Amniotic epithelial cell (primary cell): ENCODE measurements around the gene FGL2.
A peak's percentile ranks its signal among the peaks of the same experiment; 100 is the strongest.
"Not testable (repeated sequence)": the region's sequence is repeated elsewhere in the genome, so short reads cannot be mapped to it uniquely, and the experiment has no call there.

Experiments used
- DNase-seq: peaks from one replicate; pipeline ENCODE4 v3.0.0-alpha.2; 2010; ENCODE audit warnings: low read depth

FGL2 gene, protein sequence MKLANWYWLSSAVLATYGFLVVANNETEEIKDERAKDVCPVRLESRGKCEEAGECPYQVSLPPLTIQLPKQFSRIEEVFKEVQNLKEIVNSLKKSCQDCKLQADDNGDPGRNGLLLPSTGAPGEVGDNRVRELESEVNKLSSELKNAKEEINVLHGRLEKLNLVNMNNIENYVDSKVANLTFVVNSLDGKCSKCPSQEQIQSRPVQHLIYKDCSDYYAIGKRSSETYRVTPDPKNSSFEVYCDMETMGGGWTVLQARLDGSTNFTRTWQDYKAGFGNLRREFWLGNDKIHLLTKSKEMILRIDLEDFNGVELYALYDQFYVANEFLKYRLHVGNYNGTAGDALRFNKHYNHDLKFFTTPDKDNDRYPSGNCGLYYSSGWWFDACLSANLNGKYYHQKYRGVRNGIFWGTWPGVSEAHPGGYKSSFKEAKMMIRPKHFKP

DNA sequence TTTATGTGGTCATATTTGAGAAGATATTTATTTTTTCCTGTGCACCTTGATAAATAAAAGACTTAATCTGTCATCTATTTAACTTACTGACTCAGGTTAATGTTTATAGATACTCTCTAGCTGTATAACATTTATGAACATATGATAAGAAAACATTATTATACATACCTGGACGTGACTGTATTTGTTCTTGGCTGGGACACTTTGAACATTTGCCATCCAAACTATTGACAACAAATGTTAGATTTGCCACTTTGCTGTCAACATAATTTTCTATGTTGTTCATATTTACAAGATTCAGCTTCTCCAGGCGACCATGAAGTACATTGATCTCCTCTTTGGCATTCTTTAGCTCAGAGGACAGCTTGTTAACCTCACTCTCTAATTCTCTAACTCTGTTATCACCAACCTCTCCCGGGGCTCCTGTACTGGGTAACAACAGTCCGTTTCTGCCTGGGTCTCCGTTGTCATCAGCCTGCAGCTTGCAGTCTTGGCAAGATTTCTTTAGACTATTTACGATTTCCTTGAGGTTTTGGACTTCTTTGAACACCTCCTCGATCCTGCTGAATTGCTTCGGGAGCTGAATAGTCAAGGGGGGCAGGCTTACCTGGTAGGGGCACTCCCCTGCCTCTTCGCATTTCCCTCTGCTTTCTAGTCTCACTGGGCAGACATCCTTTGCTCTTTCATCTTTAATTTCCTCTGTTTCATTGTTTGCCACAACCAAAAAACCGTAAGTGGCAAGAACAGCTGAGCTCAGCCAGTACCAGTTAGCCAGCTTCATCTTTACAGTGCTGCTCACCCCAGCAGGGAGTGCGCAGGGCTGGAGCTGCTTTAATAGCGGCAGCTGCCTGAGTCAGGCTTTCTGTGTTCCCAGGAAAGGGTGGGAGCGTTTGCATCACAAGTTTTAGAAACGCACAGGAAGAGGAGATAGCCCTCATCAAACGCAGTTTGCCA is at the start of gene FGL2:
FGL2 (minus strand) TSS at position 807 of the 954 bp plus-strand sequence; CDS start at position 781, 26 bp downstream.
- DNase-seq, result peak; percentile 10

DNA sequence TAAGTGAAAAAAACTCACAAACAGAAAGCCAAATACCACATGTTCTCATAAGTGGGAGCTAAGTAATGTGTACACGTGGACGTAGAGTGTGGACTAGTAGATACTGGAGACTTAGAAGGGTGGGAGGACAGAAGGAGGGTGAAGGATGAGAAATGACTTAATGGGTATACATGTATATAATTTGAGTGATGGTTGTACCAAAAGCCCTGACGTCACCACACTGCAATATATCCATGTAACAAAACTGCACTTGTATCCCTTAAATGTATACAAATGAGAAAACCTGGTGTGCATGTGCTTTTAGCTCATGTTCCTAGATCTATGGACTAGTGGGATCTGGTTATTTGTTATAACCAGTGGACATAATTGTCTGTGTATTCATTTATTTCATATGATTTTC is 48.5 kb upstream of the FGL2 start:
- DNase-seq, result no peak

DNA sequence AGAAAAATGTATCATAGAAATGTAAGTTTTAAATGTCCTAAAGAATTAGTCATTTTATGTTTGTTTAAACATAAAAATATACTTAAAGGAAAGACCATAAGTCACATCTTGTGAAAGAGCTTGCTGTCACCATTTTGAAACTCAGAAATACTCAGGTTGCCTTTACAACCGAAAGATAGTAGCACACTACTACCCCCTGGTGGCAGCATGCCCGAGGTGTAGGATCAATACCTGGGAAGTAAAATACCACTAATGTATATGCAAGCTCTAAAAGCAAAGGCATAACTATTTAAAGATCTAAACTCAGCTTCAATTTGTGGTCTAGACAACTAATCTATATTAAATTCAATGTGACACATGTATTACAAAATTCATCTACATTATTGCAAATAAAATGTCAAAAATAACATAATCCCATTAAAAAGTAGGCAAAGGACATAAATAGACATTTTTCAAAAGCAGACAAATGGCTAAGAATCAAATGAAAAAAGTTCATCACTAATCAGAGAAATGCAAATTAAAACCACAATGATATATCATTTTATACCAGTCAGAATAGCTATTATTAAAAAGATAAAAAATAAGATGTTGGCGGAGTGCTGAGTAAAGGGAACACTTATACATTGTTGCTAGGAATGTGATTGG is 47.7 kb upstream of the FGL2 start:
- peak; percentile 63 for DNase-seq

DNA sequence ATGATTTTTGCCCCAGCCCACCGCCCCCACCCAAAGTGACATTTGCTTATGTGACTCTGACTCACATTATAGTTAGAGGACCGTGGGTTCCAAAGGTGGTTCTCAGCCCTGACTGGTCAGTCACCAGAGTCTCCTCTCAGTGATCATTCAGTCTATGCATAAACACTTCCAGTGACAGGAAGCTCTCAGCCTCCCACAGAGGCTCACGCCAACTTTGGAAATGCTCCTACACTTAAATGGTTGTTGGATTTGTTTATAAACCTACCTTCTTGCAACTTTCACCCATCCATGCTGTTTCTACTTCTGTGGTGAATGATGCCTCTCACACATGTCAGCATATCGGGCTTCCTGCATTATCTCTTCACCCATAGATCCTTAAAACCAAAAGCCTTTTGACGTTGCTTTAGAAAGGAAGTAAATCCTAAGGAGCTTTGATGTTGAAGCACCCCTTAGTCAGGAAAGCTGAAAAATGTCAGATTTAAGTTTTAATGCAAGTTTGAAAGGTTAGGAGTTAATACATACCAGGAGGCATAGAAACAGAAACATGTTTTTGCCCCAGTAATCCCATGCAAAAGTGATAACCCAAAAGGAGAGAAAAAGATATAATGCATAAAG is 46.5 kb upstream of the FGL2 start:
- no peak for DNase-seq

DNA sequence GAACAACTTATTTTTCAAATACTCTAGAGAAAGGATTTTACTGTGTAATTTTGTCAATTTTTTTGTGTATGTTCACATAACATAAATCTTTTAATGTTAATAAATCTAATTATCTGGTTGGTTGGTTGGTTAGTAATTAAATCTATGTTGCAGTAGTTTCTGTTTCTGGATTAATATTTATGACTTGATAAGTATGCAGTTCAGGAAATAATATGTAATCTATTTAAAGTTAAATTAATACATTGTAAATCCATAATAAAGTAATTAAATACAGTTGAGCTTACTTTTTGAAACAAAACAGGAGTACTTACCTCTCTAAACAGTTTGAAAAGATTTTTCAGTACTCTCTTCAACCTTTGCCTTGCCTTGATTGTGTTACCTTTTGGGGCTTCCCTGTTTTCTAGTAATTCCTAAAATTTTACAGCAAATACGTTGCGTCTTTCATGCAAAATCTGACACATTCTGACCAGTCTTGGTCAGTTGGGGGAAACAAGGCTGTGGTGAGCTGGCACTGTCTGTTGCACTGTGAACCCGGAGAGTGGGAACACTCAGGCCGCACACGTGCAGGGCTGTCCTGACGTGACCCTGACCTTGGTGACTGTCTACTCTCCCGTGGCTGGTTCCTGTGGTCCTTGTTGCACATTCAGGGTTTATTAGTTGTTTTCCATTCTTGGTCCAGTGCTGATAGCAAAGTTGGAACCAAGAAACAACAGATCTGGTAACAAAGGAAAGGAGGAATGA is 45.6 kb upstream of the FGL2 start:
- DNase-seq, result no peak

DNA sequence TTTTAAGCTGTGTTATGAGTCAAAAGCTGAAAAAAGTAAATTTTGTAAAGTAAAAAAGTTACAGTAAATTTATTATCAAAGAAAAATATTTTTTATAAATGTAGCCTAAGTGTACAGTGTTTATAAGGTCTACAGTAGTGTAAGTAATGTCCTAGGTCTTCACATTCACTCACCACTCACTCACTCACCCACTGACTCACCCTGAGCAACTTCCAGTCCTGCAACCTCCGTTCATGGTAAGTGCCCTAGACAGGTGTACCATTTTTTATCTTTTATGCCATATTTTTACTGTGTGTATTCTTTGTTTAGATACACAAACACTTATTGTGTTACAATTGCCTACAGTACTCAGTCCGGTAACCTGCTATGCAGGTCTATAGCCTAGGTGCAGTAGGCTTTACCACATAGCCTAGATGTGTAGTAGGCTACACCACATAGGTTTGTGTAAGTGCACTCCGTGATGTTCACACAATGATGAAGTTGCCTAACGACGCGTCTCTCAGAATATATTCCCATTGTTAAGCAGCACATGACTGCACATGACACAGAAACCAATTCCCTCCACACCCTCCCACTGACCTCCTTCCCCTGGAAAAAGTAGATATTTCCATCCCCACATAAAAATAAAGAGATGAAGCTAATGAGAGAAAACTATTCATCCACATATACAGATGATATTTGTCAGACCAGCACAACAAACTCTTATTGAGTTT is 44.8 kb upstream of the FGL2 start:
- no peak for DNase-seq

DNA sequence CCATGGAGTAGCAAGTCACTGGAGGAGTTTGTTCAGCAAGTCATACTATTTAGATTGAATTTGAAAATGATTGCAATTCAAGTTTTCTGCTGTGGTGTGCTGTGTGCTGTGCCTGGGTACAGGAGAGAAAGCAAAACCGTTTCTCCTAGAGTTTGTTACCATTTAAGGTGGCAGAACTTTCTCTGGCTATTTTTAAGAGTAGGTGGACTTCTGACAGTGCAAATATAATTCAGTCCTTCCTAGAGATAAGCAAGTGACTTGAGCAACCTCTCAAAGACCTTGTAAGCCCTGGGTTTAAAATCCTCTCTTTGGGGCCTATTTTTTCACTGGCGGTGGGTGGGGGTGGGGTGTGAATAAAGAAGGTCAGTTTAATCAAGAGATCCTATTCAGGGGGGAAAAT is 42.9 kb upstream of the FGL2 start:
- DNase-seq, result peak; percentile 10

DNA sequence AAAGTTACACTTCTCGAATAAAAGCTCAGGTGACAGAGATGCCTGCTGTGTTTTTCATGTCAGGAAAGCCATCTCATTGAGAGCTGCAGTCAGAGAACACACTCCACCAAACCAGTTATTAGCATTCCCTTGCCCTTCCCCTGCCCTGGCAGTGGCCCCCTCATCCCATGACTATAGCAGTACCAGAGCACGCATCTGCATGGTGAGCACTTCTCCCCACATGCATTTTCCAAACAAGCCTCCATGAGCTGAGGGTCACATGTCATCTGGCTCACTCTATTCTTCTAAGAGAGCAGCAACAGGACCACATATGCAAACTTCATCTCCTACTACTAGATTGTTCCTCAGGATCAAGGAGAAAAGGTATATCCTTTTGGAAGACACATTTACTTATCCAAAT is 42.4 kb upstream of the FGL2 start:
- no peak for DNase-seq

DNA sequence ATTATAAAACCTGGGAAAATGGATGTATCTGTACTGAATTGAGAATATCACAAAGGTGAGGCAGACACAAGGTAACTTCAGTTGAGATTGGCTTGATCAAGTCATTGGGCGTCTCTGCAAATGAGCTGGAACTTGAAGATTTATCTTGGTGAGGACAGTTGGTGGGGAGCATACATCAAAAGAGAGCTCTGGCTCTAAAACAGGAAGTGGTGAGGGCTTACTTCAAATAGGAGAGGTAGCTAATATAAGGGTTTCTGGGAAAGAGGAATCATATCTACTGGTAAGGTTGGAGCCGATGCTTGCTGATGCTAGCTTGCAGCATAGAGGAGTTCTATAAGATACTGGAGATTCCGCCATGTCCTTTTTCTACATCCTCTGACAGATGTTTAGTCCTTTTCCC is 39.9 kb upstream of the FGL2 start:
- DNase-seq, result no peak

DNA sequence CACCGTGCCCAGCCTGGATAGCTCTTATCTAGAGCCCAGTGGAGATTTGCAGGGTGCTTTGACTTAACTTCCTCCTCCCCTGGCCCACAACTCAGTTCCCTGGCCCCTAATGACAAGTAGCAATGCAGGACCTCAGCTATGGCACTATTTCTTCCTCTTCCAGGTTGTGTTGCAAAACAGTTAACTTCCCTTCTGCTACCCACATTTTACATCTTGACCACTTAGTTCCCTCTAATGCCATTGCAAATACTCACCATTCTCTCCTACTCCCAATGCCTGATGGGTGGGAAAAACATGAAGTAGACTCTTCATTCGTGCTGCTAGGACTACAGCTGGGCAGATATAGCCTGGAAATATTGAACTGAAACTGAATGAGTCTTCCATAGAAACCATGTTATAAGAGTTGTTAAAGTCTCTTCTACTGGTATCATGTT is 39.1 kb upstream of the FGL2 start:
- no peak for DNase-seq

DNA sequence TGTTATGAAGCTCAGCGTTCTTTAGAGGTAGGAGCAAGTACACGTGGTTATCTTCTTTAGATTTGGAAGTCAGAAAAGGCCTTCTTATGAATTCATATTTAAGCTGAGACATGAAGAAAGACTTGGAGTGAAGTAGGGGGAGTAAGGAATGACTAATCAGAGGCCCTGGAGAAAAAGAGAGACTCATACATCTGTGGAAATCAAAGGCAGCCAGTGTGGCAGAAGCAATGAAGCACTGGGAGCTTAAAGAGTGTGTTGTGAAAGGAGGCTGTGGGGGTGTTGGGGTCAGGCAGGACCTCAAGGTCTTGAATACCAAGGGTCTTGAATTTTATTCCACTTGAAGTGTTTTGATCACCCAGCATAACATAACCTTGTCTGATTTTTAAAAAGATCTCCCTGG is 35.7 kb upstream of the FGL2 start:
- peak; percentile 89 for DNase-seq

DNA sequence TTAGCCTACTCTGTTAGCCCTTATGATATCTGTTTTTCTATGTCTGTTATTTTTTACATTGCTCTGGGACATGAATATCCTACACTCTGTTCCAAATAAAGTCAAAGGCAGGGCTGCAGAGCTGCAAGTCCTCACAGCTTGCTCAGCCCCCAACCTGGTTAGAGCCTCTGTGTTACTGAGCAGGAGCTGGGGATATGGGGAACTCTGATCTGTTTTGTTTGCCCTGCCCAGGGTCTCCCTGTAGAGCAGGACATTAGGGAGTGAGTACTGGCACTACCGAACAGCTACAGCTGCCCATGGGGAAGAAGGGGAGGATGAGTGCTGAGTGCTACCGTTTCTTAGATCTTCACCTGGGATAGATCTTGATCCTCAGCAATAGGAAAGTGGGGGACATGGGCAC is 32.8 kb upstream of the FGL2 start:
- DNase-seq, result no peak

DNA sequence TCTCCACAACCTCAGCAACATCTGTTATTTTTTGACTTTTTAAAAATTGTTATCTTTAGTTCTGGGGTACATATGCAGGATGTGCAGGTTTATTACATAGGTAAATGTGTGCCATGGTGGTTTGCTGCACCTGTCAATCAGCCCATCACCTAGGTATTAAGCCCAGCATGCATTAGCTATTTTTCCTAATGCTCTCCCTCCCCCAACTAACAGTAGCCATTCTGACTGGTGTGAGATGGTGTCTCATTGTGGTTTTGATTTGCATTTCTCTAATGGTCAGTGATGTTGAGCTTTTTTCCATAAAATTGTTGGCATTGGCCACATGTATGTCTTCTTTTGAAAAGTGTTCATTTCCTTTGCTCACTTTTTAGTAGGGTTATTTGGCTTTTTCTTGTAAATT is 29.2 kb upstream of the FGL2 start:
- not testable (repeated sequence) for DNase-seq

DNA sequence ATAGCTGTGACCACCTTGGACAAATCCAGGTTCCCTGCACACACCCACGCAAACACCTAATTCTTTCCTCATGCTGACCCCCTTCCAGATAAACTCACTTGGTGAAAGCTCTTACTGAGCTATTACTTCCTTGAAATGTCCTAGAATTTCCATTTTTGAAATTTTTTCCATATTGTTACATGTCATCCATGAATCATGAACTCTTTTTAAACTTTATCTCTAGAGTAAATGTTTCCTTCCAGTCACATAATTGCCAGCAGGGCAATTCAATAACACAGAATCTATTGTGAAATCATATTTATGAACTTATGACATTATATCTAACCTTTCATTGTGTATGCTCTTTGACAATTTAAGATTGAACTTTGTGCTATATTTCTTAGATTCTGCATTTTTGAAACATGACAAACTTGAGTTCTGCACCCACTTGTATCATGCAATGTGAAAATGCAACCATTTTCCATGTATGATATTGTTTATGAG is 26.8 kb upstream of the FGL2 start:
- peak; percentile 13 for DNase-seq

DNA sequence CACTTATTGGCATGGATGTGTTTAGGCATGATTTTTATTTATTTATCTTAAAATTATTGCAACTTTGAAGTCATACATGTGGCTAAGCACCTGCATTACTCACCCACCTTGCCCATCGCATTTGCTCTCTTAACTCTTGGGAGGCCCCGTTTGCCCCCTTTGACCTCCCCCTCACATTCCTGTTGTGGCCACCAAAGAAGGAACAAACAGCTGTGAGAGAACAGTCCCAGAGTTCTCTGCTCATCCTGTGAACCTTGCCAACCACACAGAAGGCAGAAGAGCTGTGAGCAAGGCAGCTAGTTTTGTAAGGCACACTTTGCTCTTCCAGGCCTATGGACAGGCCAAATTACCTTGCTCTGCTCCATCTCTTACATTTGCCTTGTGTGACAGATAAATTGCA is 23.6 kb upstream of the FGL2 start:
- no peak for DNase-seq

DNA sequence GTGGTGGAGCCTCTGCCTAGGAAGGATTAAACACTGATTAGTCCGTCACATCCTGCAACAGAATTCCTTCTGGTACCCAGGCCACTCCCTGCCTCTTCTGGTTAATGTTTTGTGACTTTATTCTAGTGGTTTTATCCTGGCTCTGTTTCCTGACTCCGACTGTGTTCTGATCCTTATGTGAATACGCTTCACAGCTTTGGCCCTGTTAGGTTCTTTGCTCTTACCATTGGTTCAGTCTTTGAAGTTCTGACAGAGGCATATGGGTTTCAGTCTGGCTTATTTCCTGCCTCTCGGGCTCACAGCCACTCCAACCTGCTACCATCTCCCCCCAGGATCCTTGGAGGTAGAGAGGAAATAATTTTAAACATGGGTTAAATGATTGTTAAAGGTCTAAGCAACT is 23.2 kb upstream of the FGL2 start:
- DNase-seq, result no peak

DNA sequence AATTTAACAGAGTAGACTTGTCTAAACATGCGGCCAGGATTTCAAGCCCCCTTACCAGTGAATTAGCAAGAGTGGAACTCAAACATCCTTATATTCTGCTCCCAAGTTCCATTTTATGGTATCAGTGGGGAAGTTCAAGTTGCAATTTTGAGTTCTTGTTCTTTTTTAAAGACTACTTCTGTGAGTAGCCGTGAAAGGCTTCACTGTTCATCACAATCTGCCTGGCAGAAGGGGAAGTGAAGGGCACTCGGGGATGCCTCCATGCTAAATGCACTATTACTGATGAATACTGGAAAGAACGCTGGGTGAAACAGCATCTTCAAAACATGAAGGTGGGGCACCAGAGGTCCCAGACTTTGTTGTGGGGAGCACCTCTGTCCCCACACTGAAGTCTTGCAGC is 22.4 kb upstream of the FGL2 start:
- no peak for DNase-seq

DNA sequence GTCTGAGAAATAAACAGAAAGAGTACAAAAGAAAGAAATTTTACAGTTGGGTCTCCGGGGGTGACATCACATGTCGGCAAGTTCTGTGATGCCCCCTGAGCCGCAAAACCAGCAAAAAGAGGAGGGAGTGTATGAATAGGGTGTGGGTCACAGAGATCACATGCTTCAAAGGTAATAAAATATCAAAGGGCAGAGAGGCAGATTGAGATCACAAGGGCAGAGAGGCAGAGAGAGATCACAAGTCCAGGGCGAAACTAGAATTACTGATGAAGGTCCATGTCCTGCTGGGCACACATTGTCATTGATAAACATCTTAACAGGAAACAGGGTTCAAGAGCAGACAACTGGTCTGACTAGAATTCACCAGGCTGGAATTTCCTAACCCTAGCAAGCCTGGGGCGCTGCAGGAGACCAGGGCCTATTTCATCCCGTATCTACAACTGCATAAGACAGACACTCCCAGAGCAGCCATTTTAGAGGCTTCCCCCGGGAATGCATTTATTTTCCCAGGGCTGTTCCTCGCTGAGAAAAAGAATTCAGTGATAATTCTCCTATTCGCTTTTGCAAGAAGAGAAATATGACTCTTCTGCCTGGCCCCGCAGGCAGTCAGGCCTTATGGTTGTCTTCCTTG is 20.2 kb upstream of the FGL2 start:
- DNase-seq, result not testable (repeated sequence)

DNA sequence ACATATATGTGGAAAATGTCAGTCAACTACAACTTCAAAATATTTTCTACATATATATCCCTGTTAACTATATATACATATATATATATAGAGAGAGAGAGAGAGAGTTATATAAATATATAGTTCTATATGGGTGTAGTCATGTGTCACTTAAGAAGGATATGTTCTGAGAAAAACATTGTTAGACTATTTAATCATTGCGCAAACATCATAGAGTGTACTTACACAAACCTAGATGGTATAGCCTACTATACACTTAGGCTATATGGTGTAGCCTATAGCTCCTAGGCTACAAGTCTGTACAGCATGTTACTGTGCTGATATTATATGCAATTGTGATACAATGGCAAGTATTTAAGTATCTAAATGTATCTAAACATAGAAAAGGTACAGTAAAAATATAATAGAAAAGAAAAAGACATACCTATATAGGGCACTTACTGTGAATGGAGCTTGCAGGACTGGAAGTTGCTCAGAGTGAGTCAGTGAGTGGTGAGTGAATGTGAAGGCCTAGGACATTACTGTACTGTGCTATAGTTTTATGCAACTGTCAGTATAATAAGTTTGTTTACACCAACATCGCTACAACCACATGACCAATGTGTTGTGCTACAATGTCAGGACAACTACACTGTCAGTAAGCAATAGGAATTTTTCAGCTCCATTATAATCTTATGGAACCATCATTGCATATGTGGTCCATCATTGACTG is 18.0 kb upstream of the FGL2 start:
- peak; percentile 17 for DNase-seq
